AG04449 (cell line): Measurements from ENCODE around the gene KHK.
"Not testable (repeated sequence)": the region's sequence is repeated elsewhere in the genome, so short reads cannot be mapped to it uniquely, and the experiment has no call there.

Experiments
- CTCF ChIA-PET: fragments of 350-600 bp; formaldehyde crosslinking; extraction: SDS; loops from one replicate; lab custom pipeline; 2021; ENCODE audit warnings: antibody characterized with exemption; lab: Yijun Ruan, JAX
- POLR2A ChIA-PET: fragments of 400-600, 350-600 bp; formaldehyde crosslinking; extraction: SDS; loops from one replicate; lab custom pipeline; 2020; ENCODE audit warnings: antibody characterized with exemption, inconsistent platforms; lab: Yijun Ruan, JAX
- DNase-seq: peaks from one replicate; pipeline ENCODE4 v3.0.0-alpha.2; 2010; ENCODE audit warnings: low read depth, low spot score
- H3K4me3 ChIP-seq: 2 replicates; pipeline ENCODE4 v1.5.1; 2011; ENCODE audit warnings: low read depth, mild to moderate bottlenecking, control low read depth, low read length
- TF ChIP-seq, protein P1 (sequence below): IDR thresholded peaks from one replicate; pipeline ENCODE4 v1.5.1; 2011; ENCODE audit warnings: mild to moderate bottlenecking, moderate library complexity, low read length, control low read depth, inconsistent platforms; ENCODE audit not compliant: insufficient read depth; ENCODE audit errors: missing control alignments

Gene KHK

DNA sequence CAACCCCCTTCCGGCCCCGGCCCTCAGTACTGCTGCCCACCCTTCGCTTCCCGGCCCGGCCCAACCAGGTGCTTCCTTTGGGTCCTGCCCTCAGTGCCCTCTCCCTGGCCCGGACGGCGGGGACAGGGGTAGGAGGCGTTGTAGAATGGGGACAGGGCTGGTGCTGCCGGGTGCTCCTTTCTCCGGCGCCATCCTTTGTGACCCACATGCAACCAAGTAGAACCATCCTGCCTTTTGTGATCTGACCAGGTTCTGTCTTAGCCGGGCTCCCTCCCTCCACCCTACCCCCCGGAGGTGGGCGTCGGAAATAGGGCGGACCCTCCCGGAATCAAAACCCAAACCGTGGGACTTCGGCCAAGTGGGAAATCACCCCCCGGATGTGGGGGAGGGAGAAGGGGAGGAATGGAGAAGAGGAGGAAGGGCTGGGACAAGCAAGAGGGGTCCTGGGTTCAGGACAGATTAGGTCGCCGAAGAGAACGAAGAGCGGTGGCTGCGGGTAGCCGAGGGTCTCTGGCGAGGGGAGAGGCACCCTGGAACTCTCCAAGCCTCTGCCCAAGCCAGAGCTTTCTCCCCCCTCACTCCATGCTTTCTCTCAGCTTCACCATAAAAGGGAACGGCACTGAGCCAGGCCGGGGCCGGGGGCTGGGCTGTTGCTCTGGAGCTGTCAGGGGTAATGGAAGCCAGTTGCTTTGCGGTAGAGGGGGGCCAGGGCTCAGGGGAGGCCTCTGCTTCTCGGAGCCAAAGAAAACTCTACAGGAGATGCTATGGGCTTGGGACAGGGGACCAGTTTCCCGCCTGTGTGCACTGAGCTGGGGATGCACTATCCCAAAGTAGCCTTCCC lies 14.4 kb upstream of the KHK start:
- POLR2A ChIA-PET: interaction anchor here (0.6 to 3.4 kb wide), 11 partner anchors 8 to 64 kb away, joined by 3 to 31 read pairs (median 7); partner anchors contain the start of genes AGBL5, KHK and TMEM214
- DNase-seq: no peak
- TF ChIP-seq, protein P1, sequence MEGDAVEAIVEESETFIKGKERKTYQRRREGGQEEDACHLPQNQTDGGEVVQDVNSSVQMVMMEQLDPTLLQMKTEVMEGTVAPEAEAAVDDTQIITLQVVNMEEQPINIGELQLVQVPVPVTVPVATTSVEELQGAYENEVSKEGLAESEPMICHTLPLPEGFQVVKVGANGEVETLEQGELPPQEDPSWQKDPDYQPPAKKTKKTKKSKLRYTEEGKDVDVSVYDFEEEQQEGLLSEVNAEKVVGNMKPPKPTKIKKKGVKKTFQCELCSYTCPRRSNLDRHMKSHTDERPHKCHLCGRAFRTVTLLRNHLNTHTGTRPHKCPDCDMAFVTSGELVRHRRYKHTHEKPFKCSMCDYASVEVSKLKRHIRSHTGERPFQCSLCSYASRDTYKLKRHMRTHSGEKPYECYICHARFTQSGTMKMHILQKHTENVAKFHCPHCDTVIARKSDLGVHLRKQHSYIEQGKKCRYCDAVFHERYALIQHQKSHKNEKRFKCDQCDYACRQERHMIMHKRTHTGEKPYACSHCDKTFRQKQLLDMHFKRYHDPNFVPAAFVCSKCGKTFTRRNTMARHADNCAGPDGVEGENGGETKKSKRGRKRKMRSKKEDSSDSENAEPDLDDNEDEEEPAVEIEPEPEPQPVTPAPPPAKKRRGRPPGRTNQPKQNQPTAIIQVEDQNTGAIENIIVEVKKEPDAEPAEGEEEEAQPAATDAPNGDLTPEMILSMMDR: no peak
- CTCF ChIA-PET: interaction anchor here (1.0 to 4.2 kb wide), 9 partner anchors 9 to 119 kb away, joined by 3 to 40 read pairs (median 4); partner anchors contain the start of gene KHK
- H3K4me3 ChIP-seq: peak overlapping the region; percentile 91

DNA sequence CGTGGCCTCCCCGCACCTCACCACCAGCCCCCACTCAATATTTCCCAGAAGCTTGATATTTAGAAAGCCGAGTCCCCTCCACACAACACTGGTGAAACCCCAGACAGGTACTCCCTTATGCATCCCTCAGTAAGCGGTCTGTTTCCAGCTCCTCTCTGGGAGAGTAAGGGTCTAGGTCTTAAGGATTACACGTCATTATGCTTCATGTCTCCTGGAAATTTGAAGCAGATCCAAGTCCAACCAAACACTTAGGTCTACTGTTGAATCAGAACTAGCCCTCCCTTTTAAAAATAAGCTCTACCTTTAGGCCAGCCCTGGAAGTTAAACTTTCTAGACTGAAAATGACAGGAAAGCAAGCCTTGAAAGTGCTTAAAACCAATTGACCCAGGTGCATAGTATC lies 13.7 kb upstream of the KHK start:
- DNase-seq: no peak
- H3K4me3 ChIP-seq: no peak overlapping the region
- POLR2A ChIA-PET: interaction anchor here (0.7 to 3.4 kb wide), 7 partner anchors 8 to 64 kb away, joined by 3 to 31 read pairs (median 5); partner anchors contain the start of gene AGBL5
- CTCF ChIA-PET: interaction anchor here (1.0 to 4.2 kb wide), 6 partner anchors 8 to 118 kb away, joined by 3 to 40 read pairs (median 4); partner anchors contain the start of gene KHK
- TF ChIP-seq, protein P1: no peak

DNA sequence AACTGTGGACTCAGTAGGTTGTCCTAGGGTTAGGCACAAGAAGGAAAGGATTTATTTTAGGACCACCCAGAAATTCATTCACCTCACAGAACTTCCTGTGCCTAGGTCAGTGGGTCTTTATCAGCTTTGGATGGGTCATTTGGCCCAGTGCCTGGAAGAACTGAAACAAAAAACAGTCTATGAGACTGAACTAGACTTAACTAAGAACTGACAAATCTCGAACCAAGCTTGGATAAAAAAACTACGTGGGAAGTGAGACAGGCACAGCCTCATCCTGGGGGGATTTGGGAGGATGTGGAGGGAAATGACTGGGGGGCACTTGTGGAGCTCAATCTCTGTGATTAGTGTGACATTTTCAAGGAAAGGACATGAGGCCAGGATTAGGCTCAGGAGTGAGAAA lies 12.8 kb upstream of the KHK start:
- H3K4me3 ChIP-seq: no peak overlapping the region
- TF ChIP-seq, protein P1: no peak
- ChIA-PET POLR2A (interaction anchor here (0.7 kb wide), 1 partner anchor 21 kb away, joined by 3 read pairs; no protein-coding TSS in a partner anchor), CTCF (interaction anchor here (0.9 to 4.2 kb wide), 2 partner anchors 12 to 27 kb away, joined by 3 to 40 read pairs; partner anchors contain the start of gene KHK)
- no peak for DNase-seq

DNA sequence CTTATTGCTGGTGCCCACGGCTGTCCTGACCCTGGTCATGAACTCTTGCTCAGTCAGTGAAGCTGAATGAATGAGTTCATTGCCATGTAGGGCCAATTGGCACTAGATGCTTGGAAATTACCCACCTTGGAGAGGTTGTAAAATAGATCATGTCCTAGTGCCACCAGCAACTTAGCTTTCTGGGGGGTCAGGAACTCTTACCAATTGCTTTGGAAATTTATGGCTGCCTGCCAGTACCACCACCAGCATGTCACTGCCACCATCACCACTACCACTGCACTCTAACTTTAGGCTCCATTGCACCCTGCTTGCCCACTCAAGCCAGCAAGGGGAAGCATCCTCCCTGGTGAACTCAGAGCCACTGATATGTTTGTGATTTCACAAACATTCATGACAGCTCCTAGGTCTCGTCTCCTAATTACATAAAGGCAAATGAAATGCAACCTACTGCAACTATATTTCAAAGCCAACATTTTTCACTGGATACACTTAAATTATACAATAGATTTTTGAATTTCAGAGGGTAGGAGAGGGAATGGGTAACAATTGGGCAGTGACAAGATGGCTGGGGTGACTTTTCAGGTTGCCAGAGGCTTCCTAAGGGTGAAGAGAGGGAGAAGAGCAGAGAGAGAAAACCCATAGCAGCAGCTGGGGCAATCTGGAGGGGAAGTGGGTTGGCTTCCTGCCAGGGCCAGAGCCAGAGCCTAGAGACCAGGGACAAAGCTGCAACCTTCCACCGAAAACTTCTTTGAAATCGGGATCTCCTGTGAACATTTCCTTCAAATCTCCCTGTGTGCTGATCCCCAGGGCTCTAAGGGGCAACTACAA lies 11.6 kb upstream of the KHK start:
- no peak for DNase-seq
- ChIA-PET CTCF (interaction anchor here (0.9 to 4.2 kb wide), 2 partner anchors 11 to 28 kb away, joined by 3 to 40 read pairs; partner anchors contain the start of gene KHK), POLR2A (no interaction called here)
- H3K4me3 ChIP-seq: no peak overlapping the region
- TF ChIP-seq, protein P1: no peak

DNA sequence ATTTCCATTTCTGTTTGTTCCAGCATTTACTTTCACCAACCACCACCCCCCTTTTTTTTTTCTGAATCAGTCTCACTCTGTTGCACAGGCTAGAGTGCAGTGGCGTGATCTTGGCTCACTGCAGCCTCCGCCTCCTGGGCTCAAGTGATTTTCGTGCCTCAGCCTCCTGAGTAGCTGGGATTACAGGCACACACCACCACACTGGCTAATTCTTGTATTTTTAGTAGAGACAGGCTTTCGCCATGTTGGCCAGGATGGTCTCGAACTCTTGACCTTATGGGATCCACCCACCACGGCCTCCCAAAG lies 11.1 kb upstream of the KHK start:
- DNase-seq, H3K4me3 ChIP-seq, POLR2A ChIA-PET: not testable (repeated sequence)
- CTCF ChIA-PET: interaction anchor here (4.2 kb wide), 1 partner anchor 10 kb away, joined by 40 read pairs; the partner anchor contains the start of gene KHK

DNA sequence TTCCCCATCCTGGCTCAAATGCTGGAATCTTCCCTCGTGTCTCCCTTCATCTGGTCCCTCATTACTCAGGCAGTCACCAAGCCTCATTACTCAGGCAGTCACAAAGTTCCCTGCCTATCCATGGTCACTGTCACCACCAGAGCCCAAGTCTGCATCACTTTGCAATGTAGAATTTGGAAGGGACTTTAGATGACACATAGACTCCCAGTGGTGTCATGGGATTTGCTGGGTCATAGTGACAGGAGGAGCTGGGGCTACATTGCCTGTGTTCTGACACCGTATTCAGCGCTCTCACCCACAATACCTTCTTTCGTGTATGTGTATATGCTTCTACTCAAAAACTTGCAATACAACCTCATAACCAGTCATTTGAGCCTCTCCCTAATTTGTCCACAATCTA lies 10.2 kb upstream of the KHK start:
- ChIA-PET CTCF (interaction anchor here (1.0 kb wide), 2 partner anchors 9 to 189 kb away, joined by 3 read pairs; no protein-coding TSS in a partner anchor), POLR2A (interaction anchor here (0.6 to 1.0 kb wide), 2 partner anchors 9 to 15 kb away, joined by 3 read pairs; no protein-coding TSS in a partner anchor)
- DNase-seq: no peak
- TF ChIP-seq, protein P1: no peak
- no peak overlapping the region for H3K4me3 ChIP-seq
